GM18951 (cell line): ENCODE data around the gene ZNF445.
"Not testable (repeated sequence)": the region's sequence is repeated elsewhere in the genome, so short reads cannot be mapped to it uniquely, and the experiment has no call there.

ENCODE experiments used
- POLR2A ChIP-seq: IDR thresholded peaks from 4 replicates; pipeline ENCODE4 v1.6.1; 2011; ENCODE audit warnings: mild to moderate bottlenecking; ENCODE audit not compliant: insufficient read length, insufficient read depth; ENCODE audit errors: extremely low read depth
- in situ Hi-C: fragments of 300-500 bp; cut with MboI; formaldehyde crosslinking; loops from one replicate; pipeline ENCODE4 v1.12.0; 2022; ENCODE audit warnings: low sequenced_read_pairs, mixed read lengths, inconsistent platforms; ENCODE audit not compliant: unreplicated experiment

Gene ZNF445

GRCh38 chr3:44467241-44467640 lies 10.2 kb downstream of the ZNF445 start:
- no peak for TF ChIP-seq POLR2A
- in situ Hi-C loops, result no loop called here

GRCh38 chr3:44464920-44465319 lies 12.6 kb downstream of the ZNF445 start:
- in situ Hi-C loops, result not testable (repeated sequence)

GRCh38 chr3:44464509-44464908 lies 13.0 kb downstream of the ZNF445 start:
- TF ChIP-seq POLR2A, result no peak
- in situ Hi-C loops, result no loop called here

GRCh38 chr3:44460050-44460449 lies 17.4 kb downstream of the ZNF445 start:
- in situ Hi-C loops, result not testable (repeated sequence)

DNA sequence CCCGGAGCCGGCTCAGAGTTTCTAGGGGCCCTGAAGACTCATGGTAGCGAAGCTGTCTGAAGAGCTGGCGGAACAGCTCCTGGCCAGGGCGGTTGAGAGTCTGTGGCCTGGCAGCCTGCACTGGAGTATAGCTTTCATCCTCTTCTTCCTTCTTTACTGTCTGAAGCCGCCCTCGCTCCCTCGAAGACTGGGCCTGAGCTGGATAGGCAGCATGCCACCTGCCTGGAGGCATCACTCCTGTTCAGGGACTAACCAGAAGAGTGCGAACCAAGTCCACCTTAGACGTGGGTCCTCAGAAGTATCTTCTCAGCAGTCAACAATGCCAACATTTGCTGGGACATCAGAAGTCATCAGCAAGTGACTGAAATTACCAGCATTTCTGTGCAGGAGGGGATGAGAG lies 22.2 kb downstream of the ZNF445 start:
- in situ Hi-C loops, result no loop called here
- TF ChIP-seq POLR2A, result no peak

GRCh38 chr3:44454258-44454657 lies 23.2 kb downstream of the ZNF445 start:
- no peak for TF ChIP-seq POLR2A
- in situ Hi-C loops, result no loop called here

DNA sequence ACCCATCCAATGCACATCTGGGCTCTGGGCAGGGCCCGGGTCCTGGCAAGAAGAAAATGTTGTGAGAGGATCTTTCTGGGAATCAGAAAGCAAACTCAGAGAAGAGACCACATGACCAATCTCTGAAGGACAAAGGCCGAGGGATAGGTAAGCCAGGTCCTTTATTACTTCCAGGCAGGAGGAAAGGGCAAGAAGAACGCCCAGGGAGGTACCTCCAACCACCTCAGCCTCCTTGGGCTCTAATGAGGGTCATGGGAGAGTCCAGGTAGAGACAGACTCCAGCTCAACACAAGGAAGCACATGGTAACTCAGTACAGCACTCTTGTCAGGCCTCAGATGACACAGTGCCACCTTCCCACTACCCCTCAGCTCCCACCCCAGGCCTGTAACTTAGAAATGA lies 26.0 kb downstream of the ZNF445 start:
- in situ Hi-C loops, result no loop called here

GRCh38 chr3:44446929-44447328 lies 30.5 kb downstream of the ZNF445 start:
- no peak for TF ChIP-seq POLR2A
- in situ Hi-C loops, result no loop called here

More for the DNA sequence above, 26.0 kb downstream of the ZNF445 start:
- TF ChIP-seq POLR2A, result no peak

GRCh38 chr3:44445786-44446185 lies 31.7 kb downstream of the ZNF445 start:
- in situ Hi-C loops, result no loop called here

DNA sequence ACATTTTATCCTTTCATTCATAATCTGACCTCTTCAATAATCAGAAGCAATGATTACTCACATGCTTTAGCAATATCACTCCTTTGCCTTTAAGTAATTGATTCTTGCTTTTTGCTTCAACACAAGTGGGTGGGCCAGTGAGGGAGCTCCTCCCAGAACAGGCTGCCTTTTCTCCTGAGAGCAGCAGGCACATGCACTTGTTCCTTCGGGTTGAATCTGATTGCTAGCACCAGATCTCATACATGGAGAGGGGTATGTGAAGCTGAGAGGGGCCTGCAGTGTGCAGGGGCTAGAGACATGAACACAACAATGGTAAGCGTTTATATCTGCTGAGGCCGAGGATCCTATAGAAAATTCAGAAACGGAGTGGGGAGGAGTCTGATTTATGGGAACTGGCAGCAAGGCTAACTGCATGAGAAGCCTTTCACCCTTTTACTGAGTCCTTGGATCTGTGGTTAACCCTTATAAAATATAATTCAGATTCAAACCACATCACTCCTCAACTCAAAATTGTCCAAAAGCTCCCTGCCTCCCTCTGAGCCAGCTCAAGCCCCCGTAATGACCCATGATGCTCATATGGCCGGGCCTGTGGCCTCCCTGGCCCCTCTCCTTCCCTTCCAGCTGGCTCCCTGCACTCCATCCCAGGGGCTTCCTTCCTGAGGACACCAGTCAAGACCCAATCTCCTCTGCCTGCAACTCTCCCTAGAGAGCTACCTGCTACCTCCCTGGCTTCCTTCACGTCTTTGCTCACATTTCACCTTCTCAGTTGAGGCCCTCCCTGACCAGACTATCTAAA lies 32.4 kb downstream of the ZNF445 start:
- TF ChIP-seq POLR2A, result no peak
- in situ Hi-C loops, result no loop called here

More at GRCh38 chr3:44445786-44446185, 31.7 kb downstream of the ZNF445 start:
- TF ChIP-seq POLR2A, result no peak

GRCh38 chr3:44444437-44444836 lies 33.0 kb downstream of the ZNF445 start:
- in situ Hi-C loops, result no loop called here
- TF ChIP-seq POLR2A, result no peak

DNA sequence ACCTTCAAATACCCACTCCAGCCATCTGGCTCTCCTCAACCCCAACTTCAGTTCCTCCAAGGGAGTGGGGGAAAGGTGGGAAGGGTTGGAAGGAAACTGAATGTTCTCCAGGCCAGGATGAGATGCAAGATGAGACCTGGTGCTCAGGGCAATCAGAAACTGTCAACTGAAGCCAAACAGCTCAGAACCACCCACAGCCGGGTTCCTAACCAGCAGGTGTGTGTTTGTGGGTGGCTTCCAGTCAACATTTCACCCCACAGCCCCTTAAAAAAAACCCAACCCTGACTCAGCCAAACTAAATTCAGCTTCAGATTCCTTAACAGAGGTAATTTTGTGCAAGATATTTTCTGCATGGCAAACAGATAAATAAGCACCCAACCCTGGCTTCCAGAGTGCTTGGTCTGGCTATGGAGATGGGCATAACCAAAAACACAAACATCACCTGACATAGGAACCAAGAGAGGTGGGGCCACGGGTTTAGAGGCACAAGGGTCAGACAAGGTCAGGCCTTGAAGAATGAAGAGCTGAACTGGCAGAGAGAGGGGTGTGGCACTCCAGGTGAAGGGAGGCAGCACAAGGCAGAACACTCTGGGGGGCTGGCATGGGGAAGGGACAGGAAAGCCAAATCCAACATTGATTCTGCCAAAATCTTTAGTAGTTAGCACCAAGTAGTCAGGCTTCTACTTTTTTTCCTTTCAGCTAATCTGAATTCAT lies 34.7 kb downstream of the ZNF445 start:
- no peak for TF ChIP-seq POLR2A
- in situ Hi-C loops, result no loop called here

DNA sequence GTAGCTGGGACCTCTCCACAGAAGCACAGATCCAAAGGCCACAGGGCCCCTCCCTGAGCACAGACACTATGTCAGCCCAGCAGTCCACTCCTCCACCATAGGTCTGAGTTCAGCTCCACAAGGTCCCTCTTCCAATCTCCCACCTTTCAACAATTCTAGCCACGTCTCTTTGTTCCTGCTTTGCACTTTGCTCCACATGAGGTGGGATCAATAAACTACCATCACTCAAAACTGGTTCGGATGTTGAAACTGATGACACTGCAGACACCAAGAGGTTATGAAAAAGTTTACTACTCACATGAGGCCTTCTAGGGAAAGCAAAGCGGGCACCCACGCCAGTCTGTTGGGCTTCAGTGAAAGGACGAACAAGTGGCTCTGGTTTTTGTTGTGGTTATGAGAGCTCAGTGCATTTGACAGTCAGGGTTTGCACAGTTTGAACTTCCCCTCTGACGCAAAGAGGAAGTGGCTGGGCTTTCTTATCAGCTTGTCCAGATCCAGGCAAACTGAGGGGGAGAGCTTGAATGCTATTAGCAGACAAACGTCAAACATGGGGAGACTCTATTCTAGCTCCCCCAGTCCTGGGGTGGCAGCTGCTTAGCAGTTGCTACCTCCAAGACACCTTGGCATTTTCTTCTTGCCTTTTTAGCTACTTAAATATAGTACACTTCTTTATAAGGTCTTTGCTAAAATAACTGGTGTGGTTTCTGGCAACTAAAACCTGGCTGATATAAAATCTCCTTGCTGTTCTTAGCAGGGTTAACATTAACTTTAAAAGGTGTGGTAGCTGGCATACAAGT lies 37.8 kb downstream of the ZNF445 start:
- in situ Hi-C loops, result no loop called here
- peak; percentile 27 for TF ChIP-seq POLR2A
